HG02852 (cell line): ENCODE measurements around the gene MID2.
"Not testable (repeated sequence)": the region's sequence is repeated elsewhere in the genome, so short reads cannot be mapped to it uniquely, and the experiment has no call there.

Experiments used
- ATAC-seq: cut with Tn5 transposase; IDR thresholded peaks from one replicate; pipeline ENCODE4 v1.9.1; 2021; ENCODE audit warnings: mild to moderate bottlenecking, moderate library complexity; ENCODE audit not compliant: unreplicated experiment

Gene MID2

DNA sequence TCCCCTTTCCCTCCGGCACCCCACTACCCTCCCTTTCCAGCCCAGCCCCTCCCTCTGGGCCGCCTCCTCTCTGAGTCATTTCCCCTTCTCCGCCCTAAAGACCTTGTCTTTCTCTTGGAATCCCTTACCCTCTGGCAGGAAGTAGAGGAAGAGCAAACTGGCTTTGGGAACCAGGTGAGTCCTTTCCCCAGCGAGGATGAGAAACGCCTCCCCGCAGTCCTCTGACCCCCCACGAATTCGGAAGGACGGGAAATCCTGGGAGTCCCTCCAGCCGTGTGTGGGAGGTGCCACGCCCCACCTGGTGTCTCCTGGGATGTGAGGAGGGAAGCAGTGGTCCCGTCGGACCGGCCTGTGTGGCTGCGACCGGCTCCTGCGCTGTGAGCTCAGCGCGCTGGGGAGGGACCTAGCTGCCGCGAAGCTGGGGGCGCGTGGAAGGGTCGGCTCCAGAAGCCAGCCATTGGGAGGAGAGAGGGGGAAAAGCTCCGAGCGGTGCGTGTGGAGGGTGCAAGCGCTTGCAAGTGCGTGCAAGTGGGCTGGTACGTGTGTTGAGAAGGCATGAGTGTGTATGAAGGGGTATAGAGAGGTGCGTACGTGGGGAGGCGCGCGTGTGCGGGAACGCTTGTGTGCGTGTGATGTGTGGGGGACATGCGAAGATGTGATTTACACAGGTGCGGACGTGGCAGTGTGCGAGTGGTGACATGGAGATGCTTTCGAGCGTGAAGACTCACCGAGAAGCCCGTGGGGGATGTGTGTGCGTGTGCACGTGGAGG is 110.2 kb downstream of the MID2 start:
- no peak for ATAC-seq

DNA sequence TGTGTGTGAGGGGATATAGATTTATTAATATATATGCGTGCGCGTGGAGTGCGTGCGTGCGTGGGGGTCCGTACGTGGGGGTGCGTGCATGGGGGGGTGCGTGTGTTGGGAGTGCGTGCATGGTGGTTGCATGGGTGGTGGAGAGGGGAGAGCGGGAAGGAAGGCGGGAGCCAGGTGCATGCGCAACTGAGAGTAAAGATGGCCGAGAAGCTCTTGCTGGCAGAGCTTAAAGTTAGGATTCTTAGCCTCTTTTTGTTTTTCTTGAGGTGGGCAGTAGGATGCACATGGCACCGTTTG is 110.7 kb downstream of the MID2 start:
- no peak for ATAC-seq

DNA sequence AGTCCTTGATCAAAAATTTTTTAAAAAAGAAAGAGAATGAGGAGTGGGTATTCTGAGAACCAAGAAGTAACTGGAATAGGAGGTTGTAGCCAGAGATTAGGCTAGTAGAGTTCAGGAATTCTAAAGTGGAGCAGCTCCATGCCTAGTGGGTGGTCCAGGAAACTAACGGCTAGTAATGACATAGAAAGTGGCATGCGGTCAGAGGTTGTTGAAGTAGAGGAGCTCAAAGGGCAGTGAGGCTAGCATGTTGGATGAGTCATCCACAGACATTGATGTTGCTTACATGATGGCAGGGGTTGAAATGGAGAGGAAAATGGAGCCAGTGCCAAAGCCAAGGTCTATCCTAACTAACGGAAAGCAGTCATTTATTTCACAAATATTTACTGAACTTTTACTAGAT is 114.4 kb downstream of the MID2 start:
- ATAC-seq: no peak

DNA sequence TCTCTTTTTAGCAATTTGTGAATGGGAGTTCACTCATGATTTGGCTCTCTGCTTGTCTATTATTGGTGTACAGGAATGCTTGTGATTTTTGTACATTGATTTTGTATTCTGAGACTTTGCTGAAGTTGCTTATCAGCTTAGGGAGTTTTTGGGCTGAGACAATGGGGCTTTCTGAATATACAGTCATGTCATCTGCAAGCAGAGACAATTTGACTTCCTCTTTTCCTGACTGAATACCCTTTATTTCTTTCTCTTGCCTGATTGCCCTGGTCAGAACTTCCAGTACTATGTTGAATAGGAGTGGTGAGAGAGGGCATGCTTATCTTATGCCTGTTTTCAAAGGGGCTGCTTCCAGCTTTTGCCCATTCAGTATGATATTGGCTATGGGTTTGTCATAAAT is 129.7 kb downstream of the MID2 start:
- not testable (repeated sequence) for ATAC-seq

DNA sequence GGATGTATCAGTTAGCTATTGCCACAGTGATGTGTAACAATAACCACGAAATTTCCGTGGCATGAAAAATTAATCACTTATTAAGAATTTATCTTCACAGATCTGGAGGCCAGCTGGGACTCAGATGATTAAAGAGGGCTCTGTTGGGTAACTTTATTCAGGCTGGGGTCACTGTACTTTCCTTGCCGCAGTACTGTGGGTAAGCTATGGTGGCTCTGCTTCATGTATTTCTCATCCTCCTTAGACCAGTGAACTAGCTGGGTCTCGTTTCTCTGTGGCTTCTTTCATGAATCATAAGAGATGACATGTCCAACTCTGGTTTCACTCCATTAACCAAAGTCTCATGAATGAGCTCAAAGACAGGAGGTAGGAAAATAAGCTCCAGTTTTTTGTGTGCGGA is 143.0 kb downstream of the MID2 start:
- ATAC-seq: no peak

DNA sequence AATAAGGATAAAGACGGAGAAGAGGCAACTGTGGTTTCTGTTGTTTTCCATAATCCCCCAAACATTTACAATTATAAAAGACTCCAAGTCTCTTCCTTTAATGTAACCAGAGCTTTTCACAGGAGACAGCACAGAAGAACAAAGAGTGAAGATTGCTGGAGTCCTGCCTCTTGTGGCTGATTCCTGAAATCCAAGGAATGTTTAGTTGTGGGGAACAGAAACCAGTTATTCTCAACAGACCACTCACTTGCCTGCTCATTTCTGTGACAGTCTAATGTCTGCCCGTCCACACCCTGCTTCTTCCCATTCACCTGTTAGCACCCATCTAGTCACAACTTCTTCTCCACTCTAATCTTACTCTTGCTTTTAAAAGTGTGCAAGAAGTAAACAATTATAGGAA is 144.4 kb downstream of the MID2 start:
- ATAC-seq: no peak

DNA sequence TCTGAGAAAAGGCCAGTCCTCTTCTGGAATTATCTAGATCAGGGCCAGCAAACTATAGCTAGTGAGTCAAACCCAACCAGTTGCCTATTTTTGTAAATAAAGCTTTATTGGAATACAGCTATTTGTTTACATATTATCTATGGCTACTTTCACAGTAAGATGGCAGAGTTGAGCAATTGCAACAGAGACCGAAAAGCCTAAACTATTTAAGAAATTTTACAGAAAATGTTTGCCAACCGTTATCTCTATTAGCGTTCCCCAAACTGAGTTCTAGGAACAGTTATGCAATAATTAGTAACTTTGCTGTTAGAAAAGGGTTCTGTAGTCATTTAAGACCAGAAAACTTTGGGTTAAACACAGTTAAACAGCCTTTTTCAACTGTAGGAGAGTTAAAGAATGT is 146.0 kb downstream of the MID2 start:
- ATAC-seq: no peak
